HFF-Myc (cell line): ENCODE measurements around the gene TNFRSF6B.
"Not testable (repeated sequence)": the region's sequence is repeated elsewhere in the genome, so short reads cannot be mapped to it uniquely, and the experiment has no call there.

Source experiments
- DNase-seq: peaks from one replicate; pipeline ENCODE4 v3.0.0-alpha.2; 2011; ENCODE audit warnings: low read depth; ENCODE audit errors: extremely low read depth
- H3K4me3 ChIP-seq: replicated peaks from 2 replicates; pipeline ENCODE4 v1.5.1; 2011; ENCODE audit warnings: low read depth, mild to moderate bottlenecking, control low read depth, low read length
- CTCF ChIP-seq: IDR thresholded peaks from 2 replicates; pipeline ENCODE4 v1.5.1; 2012; ENCODE audit warnings: mild to moderate bottlenecking, low read depth, low read length, control low read depth; ENCODE audit errors: missing control alignments

The TNFRSF6B gene

GRCh38 chr20:63658749-63659187 is 37.7 kb upstream of the TNFRSF6B start:
- DNase-seq, result no peak
- peak overlapping the region; percentile 97 for H3K4me3 ChIP-seq
- no peak for TF ChIP-seq CTCF

- H3K4me3 ChIP-seq, result peak overlapping the region; percentile 97
- no peak for DNase-seq
- no peak for TF ChIP-seq CTCF
Observed at GRCh38 chr20:63659370-63659769, 37.1 kb upstream of the TNFRSF6B start.

GRCh38 chr20:63660174-63660573 is 36.3 kb upstream of the TNFRSF6B start:
- not testable (repeated sequence) for H3K4me3 ChIP-seq, DNase-seq

- DNase-seq, result no peak
- H3K4me3 ChIP-seq, result no peak overlapping the region
- TF ChIP-seq CTCF, result no peak
Observed at GRCh38 chr20:63660622-63661021, 35.8 kb upstream of the TNFRSF6B start.

- H3K4me3 ChIP-seq, result no peak overlapping the region
- TF ChIP-seq CTCF, result no peak
- DNase-seq, result no peak
Observed at GRCh38 chr20:63661108-63661507, 35.3 kb upstream of the TNFRSF6B start.

- H3K4me3 ChIP-seq, result no peak overlapping the region
- no peak for DNase-seq
- TF ChIP-seq CTCF, result no peak
Observed at GRCh38 chr20:63661959-63662812, 34.3 kb upstream of the TNFRSF6B start.

GRCh38 chr20:63662813-63663189 is 33.7 kb upstream of the TNFRSF6B start:
- no peak overlapping the region for H3K4me3 ChIP-seq
- no peak for TF ChIP-seq CTCF

More at GRCh38 chr20:63662813-63663189, 33.7 kb upstream of the TNFRSF6B start:
- no peak for DNase-seq
